Activated naive CD4-positive, alpha-beta T cell treated with anti-CD3 and anti-CD28 coated beads, Interleukin-2, amount 50 U/mL, for 24 hours (primary cell): ENCODE measurements around the gene PTPN18.

ENCODE experiments used
- H3K27ac Mint-ChIP-seq: one replicate; pipeline ENCODE4 v1.8.0; 2021; ENCODE audit warnings: mild to moderate bottlenecking, mixed read lengths
- H3K27me3 Mint-ChIP-seq: one replicate; pipeline ENCODE4 v1.8.0; 2021; ENCODE audit warnings: mixed read lengths
- H3K36me3 Mint-ChIP-seq: one replicate; pipeline ENCODE4 v1.8.0; 2021; ENCODE audit warnings: mixed read lengths
- H3K4me1 Mint-ChIP-seq: one replicate; pipeline ENCODE4 v1.8.0; 2021; ENCODE audit warnings: mixed read lengths
- H3K4me3 Mint-ChIP-seq: one replicate; pipeline ENCODE4 v1.8.0; 2021; ENCODE audit warnings: mild to moderate bottlenecking, mixed read lengths
- H3K9me3 Mint-ChIP-seq: one replicate; pipeline ENCODE4 v1.8.0; 2021; ENCODE audit warnings: mixed read lengths

PTPN18 gene

GRCh38 chr2:130336877-130337734 lies 18.8 kb upstream of the PTPN18 start:
- peaks cover 28% of the 10 kb centered on the region for H3K4me1 Mint-ChIP-seq
- peaks cover 5% of the 10 kb centered on the region for H3K27me3 Mint-ChIP-seq
- peak overlapping the region; percentile 92 for H3K27ac Mint-ChIP-seq
- peaks cover 10% of the 10 kb centered on the region for H3K36me3 Mint-ChIP-seq
- no peaks in the 10 kb centered on the region for H3K9me3 Mint-ChIP-seq
- H3K4me3 Mint-ChIP-seq = peak overlapping the region; percentile 39

- Mint-ChIP-seq H3K4me1 (peaks cover 27% of the 10 kb centered on the region), H3K9me3 (no peaks in the 10 kb centered on the region), H3K36me3 (peaks cover 13% of the 10 kb centered on the region), H3K27ac (no peak overlapping the region), H3K4me3 (no peak overlapping the region), H3K27me3 (no peaks in the 10 kb centered on the region)
Observed at GRCh38 chr2:130337735-130338325, 18.0 kb upstream of the PTPN18 start.

- H3K9me3 Mint-ChIP-seq = no peaks in the 10 kb centered on the region
- H3K4me1 Mint-ChIP-seq = peaks cover 28% of the 10 kb centered on the region
- H3K27ac Mint-ChIP-seq = no peak overlapping the region
- no peak overlapping the region for H3K4me3 Mint-ChIP-seq
- no peaks in the 10 kb centered on the region for H3K27me3 Mint-ChIP-seq
- H3K36me3 Mint-ChIP-seq = peaks cover 13% of the 10 kb centered on the region
Observed at GRCh38 chr2:130338793-130339345, 17.0 kb upstream of the PTPN18 start.

GRCh38 chr2:130339885-130340745 lies 15.7 kb upstream of the PTPN18 start:
- peak overlapping the region; percentile 47 for H3K27ac Mint-ChIP-seq
- no peak overlapping the region for H3K4me3 Mint-ChIP-seq
- no peaks in the 10 kb centered on the region for H3K27me3 Mint-ChIP-seq

GRCh38 chr2:130341562-130342019 lies 14.3 kb upstream of the PTPN18 start:
- Mint-ChIP-seq H3K27ac (peak overlapping the region; percentile 99), H3K27me3 (no peaks in the 10 kb centered on the region), H3K4me3 (peak overlapping the region; percentile 100), H3K4me1 (peaks cover 43% of the 10 kb centered on the region), H3K36me3 (peaks cover 21% of the 10 kb centered on the region), H3K9me3 (no peaks in the 10 kb centered on the region)

More at GRCh38 chr2:130339885-130340745, 15.7 kb upstream of the PTPN18 start:
- Mint-ChIP-seq H3K4me1 (peaks cover 35% of the 10 kb centered on the region), H3K9me3 (no peaks in the 10 kb centered on the region), H3K36me3 (peaks cover 16% of the 10 kb centered on the region)

GRCh38 chr2:130342020-130342532 lies 13.8 kb upstream of the PTPN18 start:
- peaks cover 23% of the 10 kb centered on the region for H3K36me3 Mint-ChIP-seq
- peak overlapping the region; percentile 100 for H3K4me3 Mint-ChIP-seq
- no peaks in the 10 kb centered on the region for H3K9me3 Mint-ChIP-seq
- H3K4me1 Mint-ChIP-seq = peaks cover 48% of the 10 kb centered on the region
- peak overlapping the region; percentile 99 for H3K27ac Mint-ChIP-seq
- no peaks in the 10 kb centered on the region for H3K27me3 Mint-ChIP-seq

GRCh38 chr2:130342533-130343275 lies 13.2 kb upstream of the PTPN18 start, which contains the start of gene IMP4:
Gene IMP4 (plus strand): TSS chr2:130342897. CDS start chr2:130342933, 36 bp downstream.
- H3K4me3 Mint-ChIP-seq = peak within 1 kb of the TSS; percentile 100
- H3K27ac Mint-ChIP-seq = peak within 1 kb of the TSS; percentile 99
- H3K9me3 Mint-ChIP-seq = no peaks in the 10 kb centered on the region
- peaks cover 26% of the 10 kb centered on the region for H3K36me3 Mint-ChIP-seq
- H3K4me1 Mint-ChIP-seq = peaks cover 54% of the 10 kb centered on the region
- H3K27me3 Mint-ChIP-seq = no peaks in the 10 kb centered on the region

- H3K27me3 Mint-ChIP-seq = no peaks in the 10 kb centered on the region
- peaks cover 59% of the 10 kb centered on the region for H3K4me1 Mint-ChIP-seq
- no peak overlapping the region for H3K27ac Mint-ChIP-seq
- H3K4me3 Mint-ChIP-seq = peak overlapping the region; percentile 100
- no peaks in the 10 kb centered on the region for H3K9me3 Mint-ChIP-seq
- peaks cover 25% of the 10 kb centered on the region for H3K36me3 Mint-ChIP-seq
Observed at GRCh38 chr2:130344578-130344977, 11.3 kb upstream of the PTPN18 start.

GRCh38 chr2:130345091-130345490 lies 10.8 kb upstream of the PTPN18 start:
- H3K9me3 Mint-ChIP-seq = no peaks in the 10 kb centered on the region
- H3K27me3 Mint-ChIP-seq = no peaks in the 10 kb centered on the region
- H3K27ac Mint-ChIP-seq = peak overlapping the region; percentile 35
- H3K4me3 Mint-ChIP-seq = peak overlapping the region; percentile 100
- H3K4me1 Mint-ChIP-seq = peaks cover 56% of the 10 kb centered on the region
- H3K36me3 Mint-ChIP-seq = peaks cover 23% of the 10 kb centered on the region

GRCh38 chr2:130345611-130346010 lies 10.2 kb upstream of the PTPN18 start:
- Mint-ChIP-seq H3K9me3 (no peaks in the 10 kb centered on the region), H3K27ac (no peak overlapping the region), H3K4me3 (no peak overlapping the region), H3K27me3 (no peaks in the 10 kb centered on the region), H3K4me1 (peaks cover 54% of the 10 kb centered on the region), H3K36me3 (peaks cover 22% of the 10 kb centered on the region)

GRCh38 chr2:130346041-130346740 lies 9.7 kb upstream of the PTPN18 start:
- peak overlapping the region; percentile 68 for H3K27ac Mint-ChIP-seq
- peaks cover 22% of the 10 kb centered on the region for H3K36me3 Mint-ChIP-seq
- no peak overlapping the region for H3K4me3 Mint-ChIP-seq
- peaks cover 53% of the 10 kb centered on the region for H3K4me1 Mint-ChIP-seq
- H3K9me3 Mint-ChIP-seq = no peaks in the 10 kb centered on the region
- no peaks in the 10 kb centered on the region for H3K27me3 Mint-ChIP-seq

- Mint-ChIP-seq H3K9me3 (no peaks in the 10 kb centered on the region), H3K4me3 (no peak overlapping the region), H3K36me3 (peaks cover 22% of the 10 kb centered on the region)
Observed at GRCh38 chr2:130346741-130347066, 9.2 kb upstream of the PTPN18 start.

GRCh38 chr2:130347220-130347925 lies 8.5 kb upstream of the PTPN18 start:
- Mint-ChIP-seq H3K27me3 (no peaks in the 10 kb centered on the region), H3K4me1 (peaks cover 44% of the 10 kb centered on the region), H3K27ac (peak overlapping the region; percentile 7), H3K36me3 (peaks cover 19% of the 10 kb centered on the region), H3K4me3 (no peak overlapping the region), H3K9me3 (no peaks in the 10 kb centered on the region)

More at GRCh38 chr2:130346741-130347066, 9.2 kb upstream of the PTPN18 start:
- Mint-ChIP-seq H3K27me3 (no peaks in the 10 kb centered on the region), H3K27ac (peak overlapping the region; percentile 68), H3K4me1 (peaks cover 49% of the 10 kb centered on the region)
